ENCODE data around the gene SIGLEC15.

GRCh38 chr18:45844938-45845337 is 19.5 kb downstream of the SIGLEC15 start:
- TF ChIP-seq EZH2 (IDR thresholded peaks at IDR 0.05; ENCODE audit: borderline replicate concordance), result no peak
- no peak for TF ChIP-seq CTCF (IDR thresholded peaks at IDR 0.05; ENCODE audit: poor library complexity)

Data from hepatocyte (in vitro differentiated cells).